ENCODE results near the gene SLC17A9. TPM values are rescaled to one million over a fixed set of nuclear protein-coding genes. Genes with fewer than 3 reads are reported as not detected.

SLC17A9 gene
- total RNA-seq, 4 donors from 2014 or later, result 3.8 to 19.0 (median 5.2) TPM

GRCh38 chr20:63014287-63014686 is 61.8 kb downstream of the SLC17A9 start:
- peaks cover 0 to 22% of the 10 kb centered on the region in 2 donors for H3K27me3 ChIP-seq
- H3K36me3 ChIP-seq, result no peaks in the 10 kb centered on the region
- no peak overlapping the region for H3K27ac ChIP-seq
- DNase-seq, result no peak
- H3K4me1 ChIP-seq, result peaks cover 0 to 6% (median 2%) of the 10 kb centered on the region in 4 donors
- TF ChIP-seq CTCF (IDR thresholded peaks at IDR 0.05) (no peak), POLR2A (IDR thresholded peaks at IDR 0.05) (no peak)
- no peaks in the 10 kb centered on the region for H3K9me3 ChIP-seq
- no peak overlapping the region for H3K4me3 ChIP-seq

- Histone ChIP-seq H3K27me3 (peaks cover 0 to 18% of the 10 kb centered on the region in 2 donors), H3K27ac (no peak overlapping the region), H3K36me3 (no peaks in the 10 kb centered on the region), H3K4me3 (no peak overlapping the region), H3K9me3 (no peaks in the 10 kb centered on the region), H3K4me1 (peaks cover 0 to 3% (median under 1%) of the 10 kb centered on the region in 4 donors)
- no peak for TF ChIP-seq POLR2A (IDR thresholded peaks at IDR 0.05)
- TF ChIP-seq CTCF (IDR thresholded peaks at IDR 0.05), result no peak
- DNase-seq, result no peak
These were observed 62.2 kb downstream of the SLC17A9 start for GRCh38 chr20:63014710-63015109.

GRCh38 chr20:63015147-63015661 is 62.7 kb downstream of the SLC17A9 start:
- Histone ChIP-seq H3K27me3 (peaks cover 0 to 15% of the 10 kb centered on the region in 2 donors), H3K27ac (no peak overlapping the region), H3K4me1 (no peaks in the 10 kb centered on the region), H3K4me3 (no peak overlapping the region), H3K9me3 (no peaks in the 10 kb centered on the region), H3K36me3 (no peaks in the 10 kb centered on the region)
- DNase-seq, result no peak
- TF ChIP-seq CTCF (IDR thresholded peaks at IDR 0.05) (no peak), POLR2A (IDR thresholded peaks at IDR 0.05) (no peak)

- Histone ChIP-seq H3K4me1 (no peaks in the 10 kb centered on the region), H3K4me3 (no peak overlapping the region), H3K36me3 (no peaks in the 10 kb centered on the region), H3K27me3 (peaks cover 0 to 15% of the 10 kb centered on the region in 2 donors), H3K9me3 (no peaks in the 10 kb centered on the region), H3K27ac (no peak overlapping the region)
- DNase-seq, result no peak
- TF ChIP-seq CTCF (IDR thresholded peaks at IDR 0.05) (no peak), POLR2A (IDR thresholded peaks at IDR 0.05) (no peak)
These were observed 63.3 kb downstream of the SLC17A9 start for GRCh38 chr20:63015662-63016361.

- Histone ChIP-seq H3K27ac (no peak overlapping the region), H3K27me3 (peaks cover 0 to 13% of the 10 kb centered on the region in 2 donors), H3K36me3 (no peaks in the 10 kb centered on the region), H3K4me3 (no peak overlapping the region), H3K9me3 (no peaks in the 10 kb centered on the region), H3K4me1 (no peaks in the 10 kb centered on the region)
- TF ChIP-seq POLR2A (IDR thresholded peaks at IDR 0.05), result no peak
- no peak for DNase-seq
These were observed 64.1 kb downstream of the SLC17A9 start for GRCh38 chr20:63016514-63017075.

Measured in Peyer's patch (tissue), 4 donors.